Fibroblast of skin of scalp (primary cell): ENCODE results near the gene BTBD16.

ENCODE experiments used
- DNase-seq: peaks from one replicate; pipeline ENCODE4 v3.0.0-alpha.2; 2013

The BTBD16 gene

GRCh38 chr10:122294511-122295450, 23.7 kb downstream of the BTBD16 start:
- DNase-seq, result no peak

GRCh38 chr10:122295451-122295809, 24.3 kb downstream of the BTBD16 start:
- no peak for DNase-seq

- DNase-seq, result no peak
Observed at GRCh38 chr10:122296363-122297120, 25.4 kb downstream of the BTBD16 start.

- no peak for DNase-seq
Observed at GRCh38 chr10:122297583-122297982, 26.5 kb downstream of the BTBD16 start.

- DNase-seq, result no peak
Observed at GRCh38 chr10:122298206-122298597, 27.1 kb downstream of the BTBD16 start.

GRCh38 chr10:122298598-122299301, 27.7 kb downstream of the BTBD16 start:
- DNase-seq, result peak; percentile 79

GRCh38 chr10:122299423-122300075, 28.5 kb downstream of the BTBD16 start:
- no peak for DNase-seq

GRCh38 chr10:122301055-122301810, 30.1 kb downstream of the BTBD16 start:
- DNase-seq, result peak; percentile 69

- DNase-seq, result no peak
Observed at GRCh38 chr10:122301811-122302115, 30.7 kb downstream of the BTBD16 start.

- no peak for DNase-seq
Observed at GRCh38 chr10:122302315-122302714, 31.2 kb downstream of the BTBD16 start.

GRCh38 chr10:122303271-122304053, 32.4 kb downstream of the BTBD16 start:
- DNase-seq, result no peak

GRCh38 chr10:122304054-122304579, 33.0 kb downstream of the BTBD16 start:
- no peak for DNase-seq

- no peak for DNase-seq
Observed at GRCh38 chr10:122306282-122306681, 35.2 kb downstream of the BTBD16 start.

GRCh38 chr10:122306744-122307143, 35.6 kb downstream of the BTBD16 start:
- no peak for DNase-seq

- DNase-seq, result peak; percentile 98
Observed at GRCh38 chr10:122307669-122308416, 36.7 kb downstream of the BTBD16 start.

- DNase-seq, result no peak
Observed at GRCh38 chr10:122308417-122309141, 37.5 kb downstream of the BTBD16 start.

- no peak for DNase-seq
Observed at GRCh38 chr10:122310311-122311050, 39.4 kb downstream of the BTBD16 start.

- no peak for DNase-seq
Observed at GRCh38 chr10:122311051-122311410, 39.9 kb downstream of the BTBD16 start.

GRCh38 chr10:122311716-122312115, 40.6 kb downstream of the BTBD16 start:
- no peak for DNase-seq
